ENCODE results near the gene TAF9B.

GRCh38 chrX:78124307-78124706, 15.1 kb downstream of the TAF9B start:
- TF ChIP-seq POLR2A (IDR thresholded peaks at IDR 0.05) (no peak), POLR2AphosphoS5 (IDR thresholded peaks at IDR 0.05) (no peak)
- TF ChIP-seq, protein P1, sequence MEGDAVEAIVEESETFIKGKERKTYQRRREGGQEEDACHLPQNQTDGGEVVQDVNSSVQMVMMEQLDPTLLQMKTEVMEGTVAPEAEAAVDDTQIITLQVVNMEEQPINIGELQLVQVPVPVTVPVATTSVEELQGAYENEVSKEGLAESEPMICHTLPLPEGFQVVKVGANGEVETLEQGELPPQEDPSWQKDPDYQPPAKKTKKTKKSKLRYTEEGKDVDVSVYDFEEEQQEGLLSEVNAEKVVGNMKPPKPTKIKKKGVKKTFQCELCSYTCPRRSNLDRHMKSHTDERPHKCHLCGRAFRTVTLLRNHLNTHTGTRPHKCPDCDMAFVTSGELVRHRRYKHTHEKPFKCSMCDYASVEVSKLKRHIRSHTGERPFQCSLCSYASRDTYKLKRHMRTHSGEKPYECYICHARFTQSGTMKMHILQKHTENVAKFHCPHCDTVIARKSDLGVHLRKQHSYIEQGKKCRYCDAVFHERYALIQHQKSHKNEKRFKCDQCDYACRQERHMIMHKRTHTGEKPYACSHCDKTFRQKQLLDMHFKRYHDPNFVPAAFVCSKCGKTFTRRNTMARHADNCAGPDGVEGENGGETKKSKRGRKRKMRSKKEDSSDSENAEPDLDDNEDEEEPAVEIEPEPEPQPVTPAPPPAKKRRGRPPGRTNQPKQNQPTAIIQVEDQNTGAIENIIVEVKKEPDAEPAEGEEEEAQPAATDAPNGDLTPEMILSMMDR (IDR thresholded peaks at IDR 0.05 in 8 of 11, conservative IDR thresholded peaks at IDR 0.05 in 3 of 11): no peak

Data from spleen (tissue), 7 donors.